Lung (tissue), 12 donors: ENCODE data around the gene TMEM170A. TPM values are rescaled to one million over a fixed set of nuclear protein-coding genes. Genes with fewer than 3 reads are reported as not detected.

ENCODE experiments used
- ATAC-seq: fragments of 200-7000 bp; cut with Tn5 transposase; one replicate; pipeline ENCODE4 v1.9.1; 2020; ENCODE audit warnings: moderate number of reproducible peaks; ENCODE audit not compliant: insufficient read depth, low FRiP score
- DNase-seq, 3 donors: peaks; one replicate each; pipeline ENCODE4 v3.0.0-alpha.2; 2013 to 2017
- H3K27ac ChIP-seq, 2 donors: one replicate each; pipeline ENCODE4 v1.5.1; 2013; ENCODE audit warnings: mild to moderate bottlenecking in 2 of 2, moderate library complexity in 2 of 2, control low read depth in 1 of 2, inconsistent platforms in 1 of 2, low read depth in 1 of 2, low read length in 1 of 2
- H3K27me3 ChIP-seq, 3 donors: one replicate each; pipeline ENCODE4 v1.5.1; 2013; ENCODE audit warnings: low read length in 2 of 3; ENCODE audit not compliant: control insufficient read depth in 3 of 3, insufficient read depth in 3 of 3
- H3K36me3 ChIP-seq, 4 donors: one replicate each; pipeline ENCODE4 v1.5.1; 2013; ENCODE audit warnings: low read length in 4 of 4, mild to moderate bottlenecking in 1 of 4, moderate library complexity in 1 of 4; ENCODE audit not compliant: control insufficient read depth in 4 of 4, insufficient read depth in 4 of 4
- H3K4me1 ChIP-seq, 5 donors: one replicate each; pipeline ENCODE4 v1.5.1; 2013; ENCODE audit warnings: low read length in 5 of 5, mild to moderate bottlenecking in 2 of 5, moderate library complexity in 1 of 5; ENCODE audit not compliant: control insufficient read depth in 5 of 5, insufficient read depth in 5 of 5
- H3K4me3 ChIP-seq: one replicate; pipeline ENCODE4 v1.5.1; 2013; ENCODE audit warnings: mild to moderate bottlenecking, control low read depth, moderate library complexity
- H3K9ac ChIP-seq, 2 donors: one replicate each; pipeline ENCODE4 v1.5.1; 2013; ENCODE audit warnings: low read length in 2 of 2, control low read depth in 1 of 2; ENCODE audit not compliant: insufficient read depth in 1 of 2
- H3K9me3 ChIP-seq, 4 donors: one replicate each; pipeline ENCODE4 v1.5.1; 2013; ENCODE audit warnings: low read length in 3 of 4, mild to moderate bottlenecking in 1 of 4, moderate library complexity in 1 of 4; ENCODE audit not compliant: control insufficient read depth in 4 of 4, insufficient read depth in 3 of 4
- WGBS, 2 donors: extraction: QIAGEN DNeasy Blood & Tissue Kit; methylation state at CpG; one replicate each; pipeline ENCODE4 v1.1.7; 2013; 5-methylcytosine and 5-hydroxymethylcytosine counted together
- polyA plus RNA-seq, 2 donors: library from polyadenylated mRNA; stranded (reverse); fragments of 200-250 nt; gene quantifications; one replicate each; pipeline ENCODE4 v1.2.1, GENCODE V29; 2013
- total RNA-seq, 2 donors: library from RNA; depleted of rRNA in 1 of 2; stranded (reverse); fragments of >200 nt in 1 of 2; gene quantifications; one replicate each; pipeline ENCODE4 v1.2.1, GENCODE V29; 2014 to 2021
- TF ChIP-seq, protein P1 (sequence below): IDR thresholded peaks from 2 replicates; pipeline ENCODE4 v1.5.1; 2012; ENCODE audit warnings: mild to moderate bottlenecking; ENCODE audit errors: control extremely low read depth, extremely low read depth
- donor health status: control.
- donor health status: control.
- donor health status: Bipolar disorder and iron deficiency.
- donor health status: healthy.
- donor health status: DM: yes; HTN: yes; CAD: no.

Gene TMEM170A
- total and polyA plus RNA-seq, 4 donors: 8.2 to 37.9 (median 15.2) TPM

GRCh38 chr16:75445298-75445697 lies 19.2 kb downstream of the TMEM170A start:
- H3K9me3 ChIP-seq: no peaks in the 10 kb centered on the region
- DNase-seq: no peak
- 88 to 91% methylated on average over 5 of the region's 5 CpGs for WGBS, 2 donors

GRCh38 chr16:75443298-75443697 lies 21.2 kb downstream of the TMEM170A start:
- H3K36me3 ChIP-seq: peaks cover 0 to 7% (median 0%) of the 10 kb centered on the region in 4 donors
- H3K4me1 ChIP-seq: no peaks in the 10 kb centered on the region
- no peak overlapping the region for H3K27ac ChIP-seq
- 87 to 90% methylated on average over 3 of the region's 3 CpGs for WGBS, 2 donors
- DNase-seq: no peak
- TF ChIP-seq, protein P1, sequence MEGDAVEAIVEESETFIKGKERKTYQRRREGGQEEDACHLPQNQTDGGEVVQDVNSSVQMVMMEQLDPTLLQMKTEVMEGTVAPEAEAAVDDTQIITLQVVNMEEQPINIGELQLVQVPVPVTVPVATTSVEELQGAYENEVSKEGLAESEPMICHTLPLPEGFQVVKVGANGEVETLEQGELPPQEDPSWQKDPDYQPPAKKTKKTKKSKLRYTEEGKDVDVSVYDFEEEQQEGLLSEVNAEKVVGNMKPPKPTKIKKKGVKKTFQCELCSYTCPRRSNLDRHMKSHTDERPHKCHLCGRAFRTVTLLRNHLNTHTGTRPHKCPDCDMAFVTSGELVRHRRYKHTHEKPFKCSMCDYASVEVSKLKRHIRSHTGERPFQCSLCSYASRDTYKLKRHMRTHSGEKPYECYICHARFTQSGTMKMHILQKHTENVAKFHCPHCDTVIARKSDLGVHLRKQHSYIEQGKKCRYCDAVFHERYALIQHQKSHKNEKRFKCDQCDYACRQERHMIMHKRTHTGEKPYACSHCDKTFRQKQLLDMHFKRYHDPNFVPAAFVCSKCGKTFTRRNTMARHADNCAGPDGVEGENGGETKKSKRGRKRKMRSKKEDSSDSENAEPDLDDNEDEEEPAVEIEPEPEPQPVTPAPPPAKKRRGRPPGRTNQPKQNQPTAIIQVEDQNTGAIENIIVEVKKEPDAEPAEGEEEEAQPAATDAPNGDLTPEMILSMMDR: no peak
- ATAC-seq: no peak
- no peaks in the 10 kb centered on the region for H3K9me3 ChIP-seq
- no peaks in the 10 kb centered on the region for H3K27me3 ChIP-seq
- H3K4me3 ChIP-seq: no peak overlapping the region
- no peak overlapping the region for H3K9ac ChIP-seq

More at GRCh38 chr16:75445298-75445697, 19.2 kb downstream of the TMEM170A start:
- no peak for ATAC-seq
- peaks cover 0 to 8% (median 3%) of the 10 kb centered on the region in 4 donors for H3K36me3 ChIP-seq
- H3K4me3 ChIP-seq: no peak overlapping the region
- no peak overlapping the region for H3K9ac ChIP-seq
- H3K27me3 ChIP-seq: no peaks in the 10 kb centered on the region
- TF ChIP-seq, protein P1: no peak
- H3K4me1 ChIP-seq: no peaks in the 10 kb centered on the region
- H3K27ac ChIP-seq: no peak overlapping the region

GRCh38 chr16:75433732-75434413 lies 30.6 kb downstream of the TMEM170A start:
- WGBS, 2 donors: 2 to 3% methylated on average over 32 of the region's 32 CpGs
- peaks cover 0 to 5% (median 0%) of the 10 kb centered on the region in 4 donors for H3K9me3 ChIP-seq
- H3K9ac ChIP-seq: peak overlapping the region; percentile 90 to 98
- no peaks in the 10 kb centered on the region for H3K27me3 ChIP-seq
- peaks cover 0 to 10% (median 4%) of the 10 kb centered on the region in 5 donors for H3K4me1 ChIP-seq
- TF ChIP-seq, protein P1: no peak
- DNase-seq: peak; percentile 89 to 97 (median 97)
- peak overlapping the region; percentile 32 for H3K4me3 ChIP-seq
- ATAC-seq: peak; percentile 65
- peak overlapping the region; percentile 93 to 99 for H3K27ac ChIP-seq
- peaks cover 0 to 8% (median 0%) of the 10 kb centered on the region in 4 donors for H3K36me3 ChIP-seq
